ENCODE data around the gene EEFSEC. TPM values are rescaled to one million over a fixed set of nuclear protein-coding genes. Genes with fewer than 3 reads are reported as not detected.

The EEFSEC gene
- total and polyA plus RNA-seq, 2 of the 8 experiments (the other 6 are each of a cell fraction or from before 2014, with no cell fraction given): 13.1 to 19.8 TPM

DNA sequence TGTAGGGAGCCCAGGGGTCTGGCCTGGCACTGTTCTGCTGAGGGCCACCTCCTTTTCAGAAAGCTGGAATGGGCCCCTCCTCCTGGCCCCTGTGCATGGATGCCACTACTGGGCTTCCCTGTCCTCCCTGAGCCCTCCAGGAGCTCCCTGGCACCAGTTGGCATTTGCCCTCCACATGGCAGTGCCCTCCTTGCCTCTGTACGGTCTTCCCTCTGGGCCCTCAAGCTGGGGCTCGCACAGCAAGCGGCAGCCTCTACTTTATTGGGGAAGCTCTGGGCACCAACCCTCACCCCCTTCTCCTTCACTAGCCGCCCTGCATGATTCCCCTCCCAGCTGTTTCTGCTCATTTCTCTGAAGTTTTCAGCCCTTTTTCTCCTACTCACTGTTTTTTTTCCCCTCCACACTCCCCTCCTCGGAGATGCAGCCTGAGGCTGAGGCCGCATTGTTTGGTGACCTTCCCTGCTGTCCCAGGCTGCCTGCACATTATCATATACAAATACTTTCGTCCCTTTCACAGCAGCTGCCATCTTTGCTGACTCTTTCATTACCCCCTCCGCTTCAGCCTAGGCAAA, 127.3 kb downstream of the EEFSEC start (continued):
- TF ChIP-seq, protein P1, sequence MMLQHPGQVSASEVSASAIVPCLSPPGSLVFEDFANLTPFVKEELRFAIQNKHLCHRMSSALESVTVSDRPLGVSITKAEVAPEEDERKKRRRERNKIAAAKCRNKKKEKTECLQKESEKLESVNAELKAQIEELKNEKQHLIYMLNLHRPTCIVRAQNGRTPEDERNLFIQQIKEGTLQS (IDR thresholded peaks at IDR 0.05; ENCODE audit: insufficient read depth, low read depth, low read length): no peak
- TF ChIP-seq POLR2A (IDR thresholded peaks at IDR 0.05; ENCODE audit: control extremely low read depth in 1 of 2, low read depth in 2 of 2, low read length in 2 of 2) (no peak), RXRA (IDR thresholded peaks at IDR 0.05; ENCODE audit: insufficient read depth, low read depth, low read length) (no peak), GABPA (IDR thresholded peaks at IDR 0.05; ENCODE audit: borderline replicate concordance, insufficient read depth, low read length) (0 out of 2 replicates have a peak, but pooled peaks have one; percentile 24), CBX5 (IDR thresholded peaks at IDR 0.05; ENCODE audit: low read depth, low read length) (no peak), MAFK (IDR thresholded peaks at IDR 0.05; ENCODE audit: low read depth, low read length) (no peak), SAP30 (IDR thresholded peaks at IDR 0.05; ENCODE audit: insufficient read depth, insufficient replicate concordance, low read length) (no peak), HDAC6 (IDR thresholded peaks at IDR 0.05; ENCODE audit: low read depth, low read length) (no peak), SRF (IDR thresholded peaks at IDR 0.05; ENCODE audit: low read depth, low read length) (no peak), CEBPB (IDR thresholded peaks at IDR 0.05; ENCODE audit: low read depth, low read length) (no peak), TBP (IDR thresholded peaks at IDR 0.05; ENCODE audit: low read depth, low read length) (no peak), ZNF274 (IDR thresholded peaks at IDR 0.05; ENCODE audit: borderline replicate concordance, extremely low read depth, low read length) (no peak), CHD2 (IDR thresholded peaks at IDR 0.05; ENCODE audit: low read length) (no peak), TAF1 (IDR thresholded peaks at IDR 0.05; ENCODE audit: low read depth, low read length) (no peak), JUND (IDR thresholded peaks at IDR 0.05; ENCODE audit: low read length) (peak; percentile 21; the same call in 1 of the 2 replicates), TCF12 (IDR thresholded peaks at IDR 0.05; ENCODE audit: low read depth, low read length) (no peak), CTBP2 (IDR thresholded peaks at IDR 0.05; ENCODE audit: borderline replicate concordance, insufficient read depth, insufficient read length, low read length) (no peak), HDAC2 (IDR thresholded peaks at IDR 0.05; ENCODE audit: borderline replicate concordance in 1 of 2, low read depth in 2 of 2, low read length in 2 of 2) (no peak), RAD21 (IDR thresholded peaks at IDR 0.05 in 1 of 2, conservative IDR thresholded peaks at IDR 0.05 in 1 of 2; ENCODE audit: low read depth in 2 of 2, low read length in 2 of 2) (no peak), EGR1 (IDR thresholded peaks at IDR 0.05; ENCODE audit: borderline replicate concordance, low read depth, low read length) (no peak)
- TF ChIP-seq, protein P2, sequence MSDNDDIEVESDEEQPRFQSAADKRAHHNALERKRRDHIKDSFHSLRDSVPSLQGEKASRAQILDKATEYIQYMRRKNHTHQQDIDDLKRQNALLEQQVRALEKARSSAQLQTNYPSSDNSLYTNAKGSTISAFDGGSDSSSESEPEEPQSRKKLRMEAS (IDR thresholded peaks at IDR 0.05): peak; percentile 43; the same call in 1 of the 2 replicates
- TF ChIP-seq, protein P3, sequence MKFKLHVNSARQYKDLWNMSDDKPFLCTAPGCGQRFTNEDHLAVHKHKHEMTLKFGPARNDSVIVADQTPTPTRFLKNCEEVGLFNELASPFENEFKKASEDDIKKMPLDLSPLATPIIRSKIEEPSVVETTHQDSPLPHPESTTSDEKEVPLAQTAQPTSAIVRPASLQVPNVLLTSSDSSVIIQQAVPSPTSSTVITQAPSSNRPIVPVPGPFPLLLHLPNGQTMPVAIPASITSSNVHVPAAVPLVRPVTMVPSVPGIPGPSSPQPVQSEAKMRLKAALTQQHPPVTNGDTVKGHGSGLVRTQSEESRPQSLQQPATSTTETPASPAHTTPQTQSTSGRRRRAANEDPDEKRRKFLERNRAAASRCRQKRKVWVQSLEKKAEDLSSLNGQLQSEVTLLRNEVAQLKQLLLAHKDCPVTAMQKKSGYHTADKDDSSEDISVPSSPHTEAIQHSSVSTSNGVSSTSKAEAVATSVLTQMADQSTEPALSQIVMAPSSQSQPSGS (IDR thresholded peaks at IDR 0.05; ENCODE audit: low read length): no peak
